Measurements from ENCODE around the gene PIP4K2A.

PIP4K2A gene

GRCh38 chr10:22610610-22611009 lies 103.8 kb downstream of the PIP4K2A start:
- no peak for TF ChIP-seq EZH2phosphoT487 (IDR thresholded peaks at IDR 0.05; ENCODE audit: borderline replicate concordance)
- TF ChIP-seq, protein P1, sequence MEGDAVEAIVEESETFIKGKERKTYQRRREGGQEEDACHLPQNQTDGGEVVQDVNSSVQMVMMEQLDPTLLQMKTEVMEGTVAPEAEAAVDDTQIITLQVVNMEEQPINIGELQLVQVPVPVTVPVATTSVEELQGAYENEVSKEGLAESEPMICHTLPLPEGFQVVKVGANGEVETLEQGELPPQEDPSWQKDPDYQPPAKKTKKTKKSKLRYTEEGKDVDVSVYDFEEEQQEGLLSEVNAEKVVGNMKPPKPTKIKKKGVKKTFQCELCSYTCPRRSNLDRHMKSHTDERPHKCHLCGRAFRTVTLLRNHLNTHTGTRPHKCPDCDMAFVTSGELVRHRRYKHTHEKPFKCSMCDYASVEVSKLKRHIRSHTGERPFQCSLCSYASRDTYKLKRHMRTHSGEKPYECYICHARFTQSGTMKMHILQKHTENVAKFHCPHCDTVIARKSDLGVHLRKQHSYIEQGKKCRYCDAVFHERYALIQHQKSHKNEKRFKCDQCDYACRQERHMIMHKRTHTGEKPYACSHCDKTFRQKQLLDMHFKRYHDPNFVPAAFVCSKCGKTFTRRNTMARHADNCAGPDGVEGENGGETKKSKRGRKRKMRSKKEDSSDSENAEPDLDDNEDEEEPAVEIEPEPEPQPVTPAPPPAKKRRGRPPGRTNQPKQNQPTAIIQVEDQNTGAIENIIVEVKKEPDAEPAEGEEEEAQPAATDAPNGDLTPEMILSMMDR (conservative IDR thresholded peaks at IDR 0.05; ENCODE audit: low read length): no peak

DNA sequence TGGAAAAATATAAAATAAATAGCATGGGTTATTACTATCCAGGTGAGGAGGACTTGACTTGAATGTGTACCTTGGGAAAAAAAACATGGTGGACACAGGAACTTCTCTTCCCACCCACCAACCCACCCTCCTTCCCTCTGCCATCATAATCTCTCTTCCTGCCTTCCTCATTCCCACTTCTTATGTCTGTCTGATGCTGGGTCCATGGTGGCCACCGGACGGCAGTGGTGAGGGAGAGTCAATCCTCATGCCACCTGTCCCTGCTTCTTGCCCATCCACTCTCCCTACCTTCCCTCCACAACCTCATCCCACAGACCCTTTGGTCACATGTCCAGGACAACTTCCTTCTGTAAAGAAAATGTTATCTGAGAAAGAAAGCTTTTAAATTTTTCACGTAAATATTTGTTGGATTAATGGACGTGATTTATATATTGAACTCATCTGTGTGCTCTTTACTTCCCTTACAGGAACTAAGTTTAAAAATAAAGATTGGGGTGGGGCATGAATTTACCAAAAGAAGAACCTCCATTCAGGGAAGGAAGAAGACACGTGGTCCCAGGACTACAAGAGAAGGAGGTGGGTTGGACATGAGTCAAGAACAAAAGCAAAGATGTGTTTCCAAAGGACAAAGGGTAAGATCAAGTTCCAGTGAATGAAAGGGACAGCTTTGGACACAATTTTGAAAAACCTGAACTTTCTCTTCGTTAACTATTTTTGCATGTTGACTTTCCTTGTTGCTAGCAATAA lies 104.5 kb downstream of the PIP4K2A start:
- TF ChIP-seq EZH2phosphoT487 (IDR thresholded peaks at IDR 0.05; ENCODE audit: borderline replicate concordance): no peak
- TF ChIP-seq, protein P1 (conservative IDR thresholded peaks at IDR 0.05; ENCODE audit: low read length): 0 out of 2 replicates have a peak, but pooled peaks have one; percentile 9
- H3K9ac ChIP-seq (ENCODE audit: low read depth, low read length, poor library complexity, severe bottlenecking): no peak overlapping the region
- no peak overlapping the region for H3K4me2 ChIP-seq (ENCODE audit: low read depth, low read length, poor library complexity, severe bottlenecking)
- H2AFZ ChIP-seq (ENCODE audit: low read length): no peak overlapping the region
- H4K20me1 ChIP-seq (ENCODE audit: insufficient read depth, low read length, poor library complexity, severe bottlenecking): peaks cover 44% of the 10 kb centered on the region
- H3K79me2 ChIP-seq (ENCODE audit: insufficient read depth, low read length): peaks cover 87% of the 10 kb centered on the region
- no peaks in the 10 kb centered on the region for H3K27me3 ChIP-seq (ENCODE audit: insufficient read depth, low read length, poor library complexity, severe bottlenecking)
- peaks cover 68% of the 10 kb centered on the region for H3K4me1 ChIP-seq (ENCODE audit: insufficient read depth, low read length, poor library complexity, severe bottlenecking)
- no peak overlapping the region for H3K4me3 ChIP-seq (ENCODE audit: low read length, poor library complexity, severe bottlenecking)
- H3K9me3 ChIP-seq (ENCODE audit: insufficient read depth, low read depth, low read length): no peaks in the 10 kb centered on the region
- no peaks in the 10 kb centered on the region for H3K9me2 ChIP-seq (replicated peaks; ENCODE audit: low read depth, low read length)
- H3F3A ChIP-seq (ENCODE audit: low read depth): no peaks in the 10 kb centered on the region; the same call in 1 of the 2 replicates
- H3K36me3 ChIP-seq (ENCODE audit: insufficient read depth, low read length): peaks cover 41% of the 10 kb centered on the region; the same call in 1 of the 2 replicates

More at GRCh38 chr10:22610610-22611009, 103.8 kb downstream of the PIP4K2A start:
- Histone ChIP-seq H3K4me2 (ENCODE audit: low read depth, low read length, poor library complexity, severe bottlenecking) (no peak overlapping the region), H3K36me3 (ENCODE audit: insufficient read depth, low read length) (peaks cover 34% of the 10 kb centered on the region; the same call in 1 of the 2 replicates), H3K27me3 (ENCODE audit: insufficient read depth, low read length, poor library complexity, severe bottlenecking) (no peaks in the 10 kb centered on the region), H3F3A (ENCODE audit: low read depth) (no peaks in the 10 kb centered on the region; the same call in 1 of the 2 replicates), H3K9me2 (replicated peaks; ENCODE audit: low read depth, low read length) (no peaks in the 10 kb centered on the region), H2AFZ (ENCODE audit: low read length) (no peak overlapping the region), H3K79me2 (ENCODE audit: insufficient read depth, low read length) (peaks cover 87% of the 10 kb centered on the region), H3K9me3 (ENCODE audit: insufficient read depth, low read depth, low read length) (no peaks in the 10 kb centered on the region), H3K4me1 (ENCODE audit: insufficient read depth, low read length, poor library complexity, severe bottlenecking) (peaks cover 68% of the 10 kb centered on the region), H4K20me1 (ENCODE audit: insufficient read depth, low read length, poor library complexity, severe bottlenecking) (peaks cover 48% of the 10 kb centered on the region), H3K4me3 (ENCODE audit: low read length, poor library complexity, severe bottlenecking) (no peak overlapping the region), H3K9ac (ENCODE audit: low read depth, low read length, poor library complexity, severe bottlenecking) (no peak overlapping the region)

GRCh38 chr10:22609251-22609650 lies 105.1 kb downstream of the PIP4K2A start:
- Histone ChIP-seq H4K20me1 (ENCODE audit: insufficient read depth, low read length, poor library complexity, severe bottlenecking) (peaks cover 38% of the 10 kb centered on the region), H3K9ac (ENCODE audit: low read depth, low read length, poor library complexity, severe bottlenecking) (no peak overlapping the region), H3K4me2 (ENCODE audit: low read depth, low read length, poor library complexity, severe bottlenecking) (no peak overlapping the region), H3F3A (ENCODE audit: low read depth) (no peaks in the 10 kb centered on the region; the same call in 1 of the 2 replicates), H3K9me2 (replicated peaks; ENCODE audit: low read depth, low read length) (no peaks in the 10 kb centered on the region), H3K27me3 (ENCODE audit: insufficient read depth, low read length, poor library complexity, severe bottlenecking) (no peaks in the 10 kb centered on the region), H3K79me2 (ENCODE audit: insufficient read depth, low read length) (peaks cover 87% of the 10 kb centered on the region), H3K4me1 (ENCODE audit: insufficient read depth, low read length, poor library complexity, severe bottlenecking) (peaks cover 67% of the 10 kb centered on the region), H3K9me3 (ENCODE audit: insufficient read depth, low read depth, low read length) (no peaks in the 10 kb centered on the region), H3K36me3 (ENCODE audit: insufficient read depth, low read length) (peaks cover 44% of the 10 kb centered on the region; the same call in 1 of the 2 replicates), H3K4me3 (ENCODE audit: low read length, poor library complexity, severe bottlenecking) (no peak overlapping the region), H2AFZ (ENCODE audit: low read length) (no peak overlapping the region)
- TF ChIP-seq, protein P1 (conservative IDR thresholded peaks at IDR 0.05; ENCODE audit: low read length): no peak
- TF ChIP-seq EZH2phosphoT487 (IDR thresholded peaks at IDR 0.05; ENCODE audit: borderline replicate concordance): no peak

Data from Loucy (cell line).